GM06990 (cell line): ENCODE measurements around the gene C22orf42.
"Not testable (repeated sequence)": the region's sequence is repeated elsewhere in the genome, so short reads cannot be mapped to it uniquely, and the experiment has no call there.

ENCODE experiments used
- DNase-seq: peaks from one replicate; pipeline ENCODE4 v3.0.0-alpha.2; 2011; ENCODE audit not compliant: insufficient read length; ENCODE audit errors: extremely low read depth
- H3K27me3 ChIP-seq: replicated peaks from 2 replicates; pipeline ENCODE4 v1.6.0; 2011; ENCODE audit warnings: low read length; ENCODE audit not compliant: control insufficient read depth, insufficient read depth
- H3K36me3 ChIP-seq: 2 replicates; pipeline ENCODE4 v1.5.1; 2011; ENCODE audit warnings: low read length; ENCODE audit not compliant: control insufficient read depth, insufficient read depth
- H3K4me3 ChIP-seq: replicated peaks from 2 replicates; pipeline ENCODE4 v1.5.1; 2011; ENCODE audit warnings: low read depth, mild to moderate bottlenecking, control low read depth, low read length
- TF ChIP-seq, protein P1 (sequence below): IDR thresholded peaks from 2 replicates; pipeline ENCODE4 v1.5.1; 2011; ENCODE audit warnings: low read length, control low read depth, mild to moderate bottlenecking, inconsistent platforms; ENCODE audit not compliant: insufficient read depth, poor library complexity, severe bottlenecking

The C22orf42 gene

DNA sequence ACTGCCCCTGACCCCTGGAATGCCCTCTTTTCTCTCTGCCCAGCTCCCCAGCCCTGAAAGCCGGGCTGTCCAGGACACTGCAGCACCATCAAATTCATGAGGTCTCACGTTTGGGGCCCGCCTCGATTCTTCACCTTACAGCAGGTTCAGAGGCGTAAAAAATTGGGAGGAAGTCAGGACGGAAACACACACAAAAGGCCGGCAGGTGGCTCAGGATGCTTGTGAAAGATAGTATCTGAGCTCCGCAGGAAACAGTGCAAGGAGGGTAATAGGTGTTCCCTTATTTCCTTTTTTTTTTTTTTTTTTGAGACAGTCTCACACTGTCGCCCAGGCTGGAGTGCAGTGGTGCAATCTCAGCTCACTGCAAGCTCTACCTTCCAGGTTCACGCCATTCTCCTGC lies 41.6 kb upstream of the C22orf42 start:
- Histone ChIP-seq H3K36me3 (no peaks in the 10 kb centered on the region), H3K27me3 (no peaks in the 10 kb centered on the region; the same call in 1 of the 2 replicates), H3K4me3 (no peak overlapping the region)
- DNase-seq, result no peak
- TF ChIP-seq, protein P1, sequence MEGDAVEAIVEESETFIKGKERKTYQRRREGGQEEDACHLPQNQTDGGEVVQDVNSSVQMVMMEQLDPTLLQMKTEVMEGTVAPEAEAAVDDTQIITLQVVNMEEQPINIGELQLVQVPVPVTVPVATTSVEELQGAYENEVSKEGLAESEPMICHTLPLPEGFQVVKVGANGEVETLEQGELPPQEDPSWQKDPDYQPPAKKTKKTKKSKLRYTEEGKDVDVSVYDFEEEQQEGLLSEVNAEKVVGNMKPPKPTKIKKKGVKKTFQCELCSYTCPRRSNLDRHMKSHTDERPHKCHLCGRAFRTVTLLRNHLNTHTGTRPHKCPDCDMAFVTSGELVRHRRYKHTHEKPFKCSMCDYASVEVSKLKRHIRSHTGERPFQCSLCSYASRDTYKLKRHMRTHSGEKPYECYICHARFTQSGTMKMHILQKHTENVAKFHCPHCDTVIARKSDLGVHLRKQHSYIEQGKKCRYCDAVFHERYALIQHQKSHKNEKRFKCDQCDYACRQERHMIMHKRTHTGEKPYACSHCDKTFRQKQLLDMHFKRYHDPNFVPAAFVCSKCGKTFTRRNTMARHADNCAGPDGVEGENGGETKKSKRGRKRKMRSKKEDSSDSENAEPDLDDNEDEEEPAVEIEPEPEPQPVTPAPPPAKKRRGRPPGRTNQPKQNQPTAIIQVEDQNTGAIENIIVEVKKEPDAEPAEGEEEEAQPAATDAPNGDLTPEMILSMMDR, result peak; percentile 3

GRCh38 chr22:32199961-32200360 lies 40.9 kb upstream of the C22orf42 start:
- H3K4me3 ChIP-seq, result no peak overlapping the region
- H3K36me3 ChIP-seq, result no peaks in the 10 kb centered on the region
- TF ChIP-seq, protein P1, result no peak
- no peaks in the 10 kb centered on the region; the same call in 1 of the 2 replicates for H3K27me3 ChIP-seq
- no peak for DNase-seq

- H3K36me3 ChIP-seq, result no peaks in the 10 kb centered on the region
- no peak for DNase-seq
- TF ChIP-seq, protein P1, result no peak
- H3K27me3 ChIP-seq, result no peaks in the 10 kb centered on the region; the same call in 1 of the 2 replicates
- no peak overlapping the region for H3K4me3 ChIP-seq
Observed at GRCh38 chr22:32199341-32199740, 40.2 kb upstream of the C22orf42 start.

GRCh38 chr22:32197553-32198226 lies 38.6 kb upstream of the C22orf42 start:
- H3K36me3 ChIP-seq, DNase-seq, H3K4me3 ChIP-seq, H3K27me3 ChIP-seq: not testable (repeated sequence)

DNA sequence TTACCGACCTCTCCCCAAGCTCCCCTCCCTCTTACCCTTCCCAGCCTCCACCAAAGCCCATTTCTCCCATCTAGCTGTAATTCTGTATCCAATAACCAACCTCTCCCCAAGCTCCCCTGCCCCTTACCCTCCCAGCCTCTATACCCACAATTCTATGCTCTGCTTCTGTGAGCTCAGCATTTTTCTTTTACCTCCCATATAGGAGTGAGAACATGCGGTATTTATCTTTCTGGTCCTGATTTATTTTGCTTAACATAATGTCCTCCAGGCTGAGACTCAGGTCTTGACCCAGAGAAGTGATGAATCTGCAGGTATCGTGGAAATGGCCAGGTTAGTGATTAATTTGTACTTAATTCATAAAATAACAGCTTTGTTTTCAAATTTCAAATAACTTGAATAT lies 36.8 kb upstream of the C22orf42 start:
- H3K27me3 ChIP-seq, H3K36me3 ChIP-seq, H3K4me3 ChIP-seq, DNase-seq: not testable (repeated sequence)

- not testable (repeated sequence) for H3K27me3 ChIP-seq, H3K4me3 ChIP-seq, H3K36me3 ChIP-seq, DNase-seq
Observed at GRCh38 chr22:32193346-32193745, 34.2 kb upstream of the C22orf42 start.

DNA sequence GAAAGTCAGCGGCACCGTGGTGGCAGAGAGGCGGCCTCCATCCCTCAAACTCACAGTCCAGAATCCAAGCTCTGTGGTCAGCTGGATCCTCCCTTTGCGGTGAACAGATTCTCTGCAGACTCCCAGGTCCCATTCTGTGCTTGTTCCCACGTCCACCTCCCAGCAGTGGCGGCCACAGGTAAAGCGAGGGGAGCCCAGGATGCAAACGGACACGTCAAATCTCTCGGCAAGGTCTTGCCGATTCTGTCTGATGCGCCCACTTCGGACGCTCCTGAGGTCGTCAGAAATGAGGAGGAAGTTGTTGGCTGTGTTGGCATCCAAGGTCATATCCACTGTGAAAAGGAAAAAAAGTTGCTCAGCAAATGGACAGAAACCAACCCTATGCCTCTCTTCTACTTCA lies 31.9 kb upstream of the C22orf42 start:
- not testable (repeated sequence) for H3K36me3 ChIP-seq, DNase-seq, H3K4me3 ChIP-seq, H3K27me3 ChIP-seq

GRCh38 chr22:32185821-32186220 lies 26.7 kb upstream of the C22orf42 start:
- Histone ChIP-seq H3K27me3 (no peaks in the 10 kb centered on the region), H3K4me3 (no peak overlapping the region), H3K36me3 (no peaks in the 10 kb centered on the region)
- DNase-seq, result no peak
- TF ChIP-seq, protein P1, result no peak
